Gastrocnemius medialis (tissue), 4 donors: ENCODE measurements around the gene UGT1A8. TPM values are rescaled to one million over a fixed set of nuclear protein-coding genes. Genes with fewer than 3 reads are reported as not detected.

ENCODE experiments used
- ATAC-seq, 2 donors: fragments of 150-250 bp; one replicate each; pipeline ENCODE4 v1.9.1; 2016
- DNase-seq, 2 donors: peaks; one replicate each; pipeline ENCODE4 v3.0.0-alpha.2; 2019
- H3K27ac ChIP-seq, 4 donors: fragments of 200-600 bp; sonication (generic); 1 replicate in 1 of 4; 2 replicates in 3 of 4; pipeline ENCODE4 v1.5.1; 2016 to 2018; ENCODE audit warnings: mild to moderate bottlenecking in 2 of 4, moderate library complexity in 1 of 4
- H3K27me3 ChIP-seq, 3 donors: fragments of 200-600 bp; sonication (generic) in 2 of 3; 1 replicate in 1 of 3; 2 replicates in 2 of 3; pipeline versions ENCODE4 v1.5.1 to v1.6.0; 2016 to 2019; ENCODE audit warnings: mild to moderate bottlenecking in 1 of 3, moderate library complexity in 1 of 3
- H3K36me3 ChIP-seq, 2 donors: fragments of 200-600 bp; sonication (generic) in 1 of 2; one replicate each; pipeline ENCODE4 v1.5.1; 2017 to 2018
- H3K4me1 ChIP-seq, 2 donors: fragments of 200-600 bp; sonication (generic) in 1 of 2; one replicate each; pipeline ENCODE4 v1.5.1; 2016 to 2017; ENCODE audit warnings: mild to moderate bottlenecking in 2 of 2
- H3K4me3 ChIP-seq, 4 donors: fragments of 200-600 bp; sonication (generic) in 3 of 4; 1 replicate in 1 of 4; 2 replicates in 3 of 4; pipeline ENCODE4 v1.5.1; 2016 to 2019; ENCODE audit warnings: mild to moderate bottlenecking in 2 of 4
- H3K9me3 ChIP-seq, 3 donors: fragments of 200-600 bp; sonication (generic) in 2 of 3; 1 replicate in 1 of 3; 2 replicates in 2 of 3; pipeline ENCODE4 v1.5.1; 2016 to 2019
- CTCF ChIP-seq, 5 experiments: fragments of 450-650 bp in 3 of 5; fragments of 200-600 bp in 2 of 5; sonication (generic) in 2 of 5; IDR thresholded peaks in 4 of 5; conservative IDR thresholded peaks in 1 of 5; 1 replicate in 4 of 5; 2 replicates in 1 of 5; pipeline ENCODE4 v1.5.1; 2016 to 2019; ENCODE audit warnings: antibody characterized with exemption in 5 of 5, mild to moderate bottlenecking in 3 of 5, moderate library complexity in 3 of 5
- POLR2A ChIP-seq, 2 donors: fragments of 450-650 bp; IDR thresholded peaks; one replicate each; pipeline ENCODE4 v1.6.1; 2017; ENCODE audit warnings: antibody characterized with exemption in 2 of 2, mild to moderate bottlenecking in 2 of 2, moderate library complexity in 2 of 2
- in situ Hi-C, 4 donors: fragments of 200-750 bp; cut with MboI; loops; one replicate each; pipeline versions ENCODE4 v1.15.0 to v1.8.0; 2017; ENCODE audit warnings: low sequenced_read_pairs in 4 of 4
- intact Hi-C: fragments of 100-400 bp; cut with DNase I; formaldehyde crosslinking; loops from one replicate; pipeline ENCODE4 v1.15.1; 2023; ENCODE audit warnings: low total_unique reads
- total RNA-seq, 4 donors: library from RNA; depleted of rRNA; stranded (reverse); fragments of >200 nt; gene quantifications; one replicate each; pipeline versions ENCODE4 v1.1.0 to v1.2.3, GENCODE V29; 2016

Gene UGT1A8
- total RNA-seq, 4 donors from 2014 or later, result not detected

GRCh38 chr2:233794128-233794658 is 176.8 kb downstream of the UGT1A8 start:
- no peaks in the 10 kb centered on the region for H3K36me3 ChIP-seq
- no peaks in the 10 kb centered on the region for H3K27me3 ChIP-seq
- H3K4me3 ChIP-seq, result no peak overlapping the region
- DNase-seq (no peak), ATAC-seq (no peak)
- H3K27ac ChIP-seq, result no peak overlapping the region
- intact Hi-C loops, result no loop called here
- TF ChIP-seq CTCF (IDR thresholded peaks at IDR 0.05 in 4 of 5, conservative IDR thresholded peaks at IDR 0.05 in 1 of 5) (no peak), POLR2A (IDR thresholded peaks at IDR 0.05) (no peak)
- no peaks in the 10 kb centered on the region for H3K9me3 ChIP-seq
- no peaks in the 10 kb centered on the region for H3K4me1 ChIP-seq
- in situ Hi-C loops, result no loop called here

- intact Hi-C loops, result no loop called here
- H3K4me3 ChIP-seq, result no peak overlapping the region
These were observed 178.3 kb downstream of the UGT1A8 start for GRCh38 chr2:233795735-233796171.

GRCh38 chr2:233796254-233796653 is 178.8 kb downstream of the UGT1A8 start:
- in situ Hi-C loops, result no loop called here
- Histone ChIP-seq H3K4me3 (no peak overlapping the region), H3K9me3 (no peaks in the 10 kb centered on the region), H3K27ac (no peak overlapping the region), H3K36me3 (no peaks in the 10 kb centered on the region), H3K27me3 (no peaks in the 10 kb centered on the region), H3K4me1 (no peaks in the 10 kb centered on the region)
- TF ChIP-seq POLR2A (IDR thresholded peaks at IDR 0.05) (no peak), CTCF (IDR thresholded peaks at IDR 0.05 in 4 of 5, conservative IDR thresholded peaks at IDR 0.05 in 1 of 5) (no peak)
- DNase-seq (no peak), ATAC-seq (no peak)
- intact Hi-C loops, result no loop called here

More at GRCh38 chr2:233795735-233796171, 178.3 kb downstream of the UGT1A8 start:
- TF ChIP-seq CTCF (IDR thresholded peaks at IDR 0.05 in 4 of 5, conservative IDR thresholded peaks at IDR 0.05 in 1 of 5) (no peak), POLR2A (IDR thresholded peaks at IDR 0.05) (no peak)
- ATAC-seq (no peak), DNase-seq (no peak)
- Histone ChIP-seq H3K4me1 (no peaks in the 10 kb centered on the region), H3K36me3 (no peaks in the 10 kb centered on the region), H3K27ac (no peak overlapping the region), H3K9me3 (no peaks in the 10 kb centered on the region), H3K27me3 (no peaks in the 10 kb centered on the region)
- in situ Hi-C loops, result no loop called here

GRCh38 chr2:233798335-233799086 is 181.1 kb downstream of the UGT1A8 start:
- in situ Hi-C loops, result no loop called here
- no peak for DNase-seq
- intact Hi-C loops, result no loop called here

More at GRCh38 chr2:233798335-233799086, 181.1 kb downstream of the UGT1A8 start:
- H3K36me3 ChIP-seq, result no peaks in the 10 kb centered on the region
- TF ChIP-seq CTCF (IDR thresholded peaks at IDR 0.05 in 4 of 5, conservative IDR thresholded peaks at IDR 0.05 in 1 of 5) (no peak), POLR2A (IDR thresholded peaks at IDR 0.05) (no peak)
- H3K27me3 ChIP-seq, result no peaks in the 10 kb centered on the region
- H3K27ac ChIP-seq, result no peak overlapping the region
- H3K9me3 ChIP-seq, result no peaks in the 10 kb centered on the region
- no peaks in the 10 kb centered on the region for H3K4me1 ChIP-seq
- no peak overlapping the region for H3K4me3 ChIP-seq
- ATAC-seq, result no peak
